Progenitor cell of endocrine pancreas (in vitro differentiated cells): Measurements from ENCODE around the gene PTTG2. TPM values are rescaled to one million over a fixed set of nuclear protein-coding genes. Genes with fewer than 3 reads are reported as not detected.
"Not testable (repeated sequence)": the region's sequence is repeated elsewhere in the genome, so short reads cannot be mapped to it uniquely, and the experiment has no call there.

ENCODE experiments used
- DNase-seq: peaks from one replicate; pipeline ENCODE4 v3.0.0; 2021; ENCODE audit warnings: low spot score; ENCODE audit not compliant: unreplicated experiment
- H3K27ac Mint-ChIP-seq: 2 replicates; pipeline ENCODE4 v1.8.0; 2021; ENCODE audit warnings: mild to moderate bottlenecking, moderate library complexity, mixed read lengths
- H3K27me3 Mint-ChIP-seq: 2 replicates; pipeline ENCODE4 v1.8.0; 2021; ENCODE audit warnings: mixed read lengths
- H3K36me3 Mint-ChIP-seq: 2 replicates; pipeline ENCODE4 v1.8.0; 2022; ENCODE audit warnings: mixed read lengths; ENCODE audit not compliant: insufficient read depth
- H3K4me1 Mint-ChIP-seq: 2 replicates; pipeline ENCODE4 v1.8.0; 2021; ENCODE audit warnings: low read depth, mixed read lengths
- H3K4me3 Mint-ChIP-seq: 2 replicates; pipeline ENCODE4 v1.8.0; 2021; ENCODE audit warnings: low read depth, mild to moderate bottlenecking, moderate library complexity, mixed read lengths
- H3K9me3 Mint-ChIP-seq: 2 replicates; pipeline ENCODE4 v1.8.0; 2021; ENCODE audit warnings: low read depth, mixed read lengths
- CTCF ChIP-seq: fragments of 200-600 bp; sonication (generic); IDR thresholded peaks from one replicate; pipeline ENCODE4 v1.5.0; 2021; ENCODE audit warnings: antibody characterized with exemption, mild to moderate bottlenecking; ENCODE audit not compliant: unreplicated experiment
- long read RNA-seq: library from polyadenylated mRNA; unstranded; transcript quantifications from one replicate; pipeline ENCODE4 v2.0.0, GENCODE V29; 2020
- total RNA-seq: library from RNA; stranded (reverse); gene quantifications from 2 replicates; pipeline ENCODE4 v1.2.1, GENCODE V29; 2021

Gene PTTG2
- total RNA-seq = not detected in 2 replicates
- long read RNA-seq = 0 reads

DNA sequence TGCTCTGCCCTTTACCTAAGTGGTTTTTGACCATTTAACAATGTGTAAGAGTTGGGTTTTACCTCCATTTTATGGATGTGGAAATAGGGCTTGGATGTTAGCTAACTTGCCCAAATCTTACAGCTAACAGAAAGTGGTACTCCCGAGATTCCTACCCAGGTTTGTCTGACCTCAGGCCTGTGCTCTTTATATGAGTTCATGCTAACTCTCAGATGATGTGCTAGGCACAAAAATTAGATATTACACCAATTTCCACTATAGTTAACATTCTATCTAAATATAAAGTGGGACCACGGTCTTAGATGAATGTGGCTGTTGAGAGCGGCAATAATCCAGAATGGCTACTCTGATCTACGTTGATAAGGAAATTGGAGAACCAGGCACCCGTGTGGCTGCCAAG is at the start of gene PTTG2:
PTTG2 (plus strand) TSS at position 301 of the 400 bp plus-strand sequence; CDS start at position 338, 37 bp downstream.
- H3K4me3 Mint-ChIP-seq = no peak within 1 kb of the TSS
- no peak for TF ChIP-seq CTCF
- H3K27me3 Mint-ChIP-seq = no peaks in the 10 kb centered on the region
- no peaks in the 10 kb centered on the region for H3K9me3 Mint-ChIP-seq
- peaks cover 4% of the 10 kb centered on the region for H3K4me1 Mint-ChIP-seq
- H3K27ac Mint-ChIP-seq = no peak within 1 kb of the TSS
- no peak for DNase-seq
- H3K36me3 Mint-ChIP-seq = no peaks in the 10 kb centered on the region

- Mint-ChIP-seq H3K27ac (no peak overlapping the region), H3K36me3 (no peaks in the 10 kb centered on the region), H3K9me3 (no peaks in the 10 kb centered on the region), H3K4me3 (no peak overlapping the region), H3K27me3 (peaks cover 3% of the 10 kb centered on the region), H3K4me1 (no peaks in the 10 kb centered on the region)
- no peak for TF ChIP-seq CTCF
- no peak for DNase-seq
These were observed 45.7 kb upstream of the PTTG2 start for GRCh38 chr4:37914539-37914938.

DNA sequence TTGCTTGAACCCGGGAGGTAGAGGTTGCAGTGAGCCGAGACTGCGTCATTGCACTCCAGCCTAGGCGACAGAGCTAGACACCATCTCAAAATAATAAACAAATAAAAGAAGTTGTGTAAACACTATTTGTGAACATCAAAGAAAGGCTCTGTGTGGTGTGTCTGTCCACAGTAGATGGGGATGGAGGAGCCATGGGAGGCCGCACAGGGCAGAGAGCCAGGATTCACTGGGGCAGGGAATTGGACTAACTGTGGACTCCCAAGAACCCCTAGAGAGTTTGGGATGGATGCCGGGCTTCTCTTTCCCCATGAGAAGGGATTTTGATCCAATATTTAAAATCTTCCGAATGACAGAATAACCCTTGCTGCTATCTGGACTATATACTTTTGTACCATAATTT is 42.8 kb upstream of the PTTG2 start:
- peaks cover 3% of the 10 kb centered on the region for H3K27me3 Mint-ChIP-seq

GRCh38 chr4:37918653-37919052 is 41.5 kb upstream of the PTTG2 start:
- no peak for TF ChIP-seq CTCF
- no peak overlapping the region for H3K4me3 Mint-ChIP-seq
- H3K27ac Mint-ChIP-seq = no peak overlapping the region
- no peaks in the 10 kb centered on the region for H3K4me1 Mint-ChIP-seq
- no peak for DNase-seq
- H3K27me3 Mint-ChIP-seq = peaks cover 3% of the 10 kb centered on the region
- H3K36me3 Mint-ChIP-seq = no peaks in the 10 kb centered on the region
- H3K9me3 Mint-ChIP-seq = no peaks in the 10 kb centered on the region

More for the DNA sequence above, 42.8 kb upstream of the PTTG2 start:
- Mint-ChIP-seq H3K27ac (no peak overlapping the region), H3K4me3 (no peak overlapping the region), H3K4me1 (no peaks in the 10 kb centered on the region), H3K9me3 (no peaks in the 10 kb centered on the region), H3K36me3 (no peaks in the 10 kb centered on the region)
- DNase-seq = no peak
- no peak for TF ChIP-seq CTCF

- H3K9me3 Mint-ChIP-seq = no peaks in the 10 kb centered on the region
- no peak overlapping the region for H3K4me3 Mint-ChIP-seq
- H3K36me3 Mint-ChIP-seq = no peaks in the 10 kb centered on the region
- no peak for TF ChIP-seq CTCF
- DNase-seq = no peak
- no peak overlapping the region for H3K27ac Mint-ChIP-seq
- no peaks in the 10 kb centered on the region for H3K4me1 Mint-ChIP-seq
- H3K27me3 Mint-ChIP-seq = no peaks in the 10 kb centered on the region
These were observed 37.9 kb upstream of the PTTG2 start for GRCh38 chr4:37922328-37922727.

DNA sequence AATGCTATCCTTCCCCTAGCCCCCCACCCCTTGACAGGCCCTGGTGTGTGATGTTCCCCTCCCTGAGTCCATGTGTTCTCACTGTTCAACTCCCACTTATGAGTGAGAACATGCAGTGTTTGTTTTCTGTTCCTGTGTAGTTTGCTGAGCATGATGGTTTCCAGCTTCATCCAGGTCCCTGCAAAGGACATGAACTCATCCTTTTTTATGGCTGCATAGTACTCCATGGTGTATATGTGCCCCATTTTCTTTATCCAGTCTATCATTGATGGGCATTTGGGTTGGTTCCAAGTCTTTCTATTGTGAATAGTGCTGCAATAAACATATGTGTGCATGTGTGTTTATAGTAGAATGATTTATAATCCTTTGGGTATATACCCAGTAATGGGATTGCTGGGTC is 37.1 kb upstream of the PTTG2 start:
- H3K27me3 Mint-ChIP-seq, H3K4me3 Mint-ChIP-seq, H3K27ac Mint-ChIP-seq, H3K4me1 Mint-ChIP-seq, H3K36me3 Mint-ChIP-seq, DNase-seq, H3K9me3 Mint-ChIP-seq: not testable (repeated sequence)
